GM21737 (cell line): ENCODE results near the gene SLC7A14.

Source experiments
- ATAC-seq: cut with Tn5 transposase; IDR thresholded peaks from one replicate; pipeline ENCODE4 v1.9.1; 2021; ENCODE audit warnings: mild to moderate bottlenecking, moderate library complexity; ENCODE audit not compliant: unreplicated experiment

Gene SLC7A14

GRCh38 chr3:170539897-170540296 lies 46.0 kb downstream of the SLC7A14 start:
- ATAC-seq = no peak

GRCh38 chr3:170536712-170537111 lies 49.2 kb downstream of the SLC7A14 start:
- ATAC-seq = no peak

- ATAC-seq = no peak
These were observed 51.6 kb downstream of the SLC7A14 start for GRCh38 chr3:170534227-170534626.

- ATAC-seq = no peak
These were observed 53.3 kb downstream of the SLC7A14 start for GRCh38 chr3:170532573-170532972.

- no peak for ATAC-seq
These were observed 54.1 kb downstream of the SLC7A14 start for GRCh38 chr3:170531657-170532335.

- ATAC-seq = no peak
These were observed 54.8 kb downstream of the SLC7A14 start for GRCh38 chr3:170531054-170531453.

GRCh38 chr3:170529912-170530311 lies 56.0 kb downstream of the SLC7A14 start:
- ATAC-seq = no peak

- no peak for ATAC-seq
These were observed 56.5 kb downstream of the SLC7A14 start for GRCh38 chr3:170529346-170529745.

GRCh38 chr3:170528726-170529125 lies 57.1 kb downstream of the SLC7A14 start:
- ATAC-seq = no peak

GRCh38 chr3:170524073-170524472 lies 61.8 kb downstream of the SLC7A14 start:
- no peak for ATAC-seq

- no peak for ATAC-seq
These were observed 62.6 kb downstream of the SLC7A14 start for GRCh38 chr3:170523248-170523647.

GRCh38 chr3:170522201-170522600 lies 63.7 kb downstream of the SLC7A14 start:
- no peak for ATAC-seq

- no peak for ATAC-seq
These were observed 64.9 kb downstream of the SLC7A14 start for GRCh38 chr3:170520996-170521395.

- no peak for ATAC-seq
These were observed 68.5 kb downstream of the SLC7A14 start for GRCh38 chr3:170517242-170517945.

GRCh38 chr3:170513642-170514041 lies 72.2 kb downstream of the SLC7A14 start:
- no peak for ATAC-seq

- no peak for ATAC-seq
These were observed 74.5 kb downstream of the SLC7A14 start for GRCh38 chr3:170511371-170511770.

- ATAC-seq = no peak
These were observed 77.0 kb downstream of the SLC7A14 start for GRCh38 chr3:170508839-170509238.

- no peak for ATAC-seq
These were observed 77.6 kb downstream of the SLC7A14 start for GRCh38 chr3:170508291-170508690.

- ATAC-seq = no peak
These were observed 78.8 kb downstream of the SLC7A14 start for GRCh38 chr3:170507063-170507462.

GRCh38 chr3:170506556-170506955 lies 79.3 kb downstream of the SLC7A14 start:
- no peak for ATAC-seq

GRCh38 chr3:170502297-170502696 lies 83.6 kb downstream of the SLC7A14 start:
- ATAC-seq = no peak

GRCh38 chr3:170500995-170501394 lies 84.9 kb downstream of the SLC7A14 start:
- ATAC-seq = no peak

GRCh38 chr3:170500462-170500861 lies 85.4 kb downstream of the SLC7A14 start:
- no peak for ATAC-seq
